Psoas muscle (tissue), 8 donors: ENCODE measurements around the gene LRRC32. TPM values are rescaled to one million over a fixed set of nuclear protein-coding genes. Genes with fewer than 3 reads are reported as not detected.
"Not testable (repeated sequence)": the region's sequence is repeated elsewhere in the genome, so short reads cannot be mapped to it uniquely, and the experiment has no call there.

Source experiments
- ATAC-seq, 4 donors: fragments of 200-7000 bp; cut with Tn5 transposase; one replicate each; pipeline ENCODE4 v1.9.1; 2020; ENCODE audit warnings: moderate library complexity in 3 of 4, mild to moderate bottlenecking in 2 of 4
- DNase-seq, 2 donors: peaks; one replicate each; pipeline ENCODE4 v3.0.0-alpha.2; 2020
- H3K27ac ChIP-seq: fragments of 200-600 bp; one replicate; pipeline ENCODE4 v1.8.0; 2022
- H3K27me3 ChIP-seq, 3 donors: fragments of 200-600 bp in 1 of 3; one replicate each; pipeline versions ENCODE4 v1.6.1 to v1.8.0; 2013 to 2022; ENCODE audit warnings: low read length in 2 of 3, mild to moderate bottlenecking in 2 of 3, moderate library complexity in 1 of 3; ENCODE audit not compliant: insufficient read depth in 3 of 3
- H3K36me3 ChIP-seq, 2 donors: fragments of 200-600 bp in 1 of 2; one replicate each; pipeline versions ENCODE4 v1.6.1 to v1.8.0; 2013 to 2022; ENCODE audit warnings: low read depth in 1 of 2, mild to moderate bottlenecking in 1 of 2, moderate library complexity in 1 of 2; ENCODE audit not compliant: insufficient read depth in 1 of 2
- H3K4me1 ChIP-seq: fragments of 200-600 bp; one replicate; pipeline ENCODE4 v1.8.0; 2022
- H3K4me3 ChIP-seq: fragments of 200-600 bp; one replicate; pipeline ENCODE4 v1.8.0; 2022; ENCODE audit warnings: mild to moderate bottlenecking
- H3K9me3 ChIP-seq: fragments of 200-600 bp; one replicate; pipeline ENCODE4 v1.8.0; 2022
- WGBS, 3 donors: extraction: QIAGEN DNeasy Blood & Tissue Kit; methylation state at CpG; one replicate each; pipeline versions ENCODE4 v1.1.6 to v1.1.7; 2013; 5-methylcytosine and 5-hydroxymethylcytosine counted together
- intact Hi-C, 2 donors: fragments of 100-400 bp; cut with DNase I; formaldehyde crosslinking; loops; one replicate each; pipeline versions ENCODE4 v1.11.0 to v1.14.2; 2022
- polyA plus RNA-seq, 3 donors: library from polyadenylated mRNA; stranded (reverse); fragments of 200-250 nt; gene quantifications; one replicate each; pipeline ENCODE4 v1.2.3, GENCODE V29; 2013
- total RNA-seq, 4 donors: library from RNA; stranded (reverse); fragmentation: NEBNext Ultra II Directional in 2 of 4; extraction: Animal tissue kit (Norgen Biotek cat#: 25700) in 2 of 4; gene quantifications; one replicate each; pipeline versions ENCODE4 v1.2.1 to v1.2.4, GENCODE V29; 2021 to 2023
- TF ChIP-seq, protein P1 (sequence below): fragments of 200-600 bp; IDR thresholded peaks from one replicate; pipeline ENCODE4 v1.8.0; 2022; ENCODE audit warnings: antibody characterized with exemption
- donor health status: healthy with polysubstance abuse.
- donor health status: DM: no; HTN: no; CAD: no; lungs with moderate emphysema.
- donor health status: Bipolar disorder and iron deficiency.
- donor health status: healthy.
- donor health status: DM: yes; HTN: yes; CAD: no.
- donor health status: DM: no; HTN: no; CAD: no.
- donor health status: DM: no; HTN: no; CAD: no.
- donor health status: DM: yes; HTN: yes; CAD: no.

LRRC32 gene
- total and polyA plus RNA-seq, 7 donors, result 14.7 to 32.9 (median 16.7) TPM

DNA sequence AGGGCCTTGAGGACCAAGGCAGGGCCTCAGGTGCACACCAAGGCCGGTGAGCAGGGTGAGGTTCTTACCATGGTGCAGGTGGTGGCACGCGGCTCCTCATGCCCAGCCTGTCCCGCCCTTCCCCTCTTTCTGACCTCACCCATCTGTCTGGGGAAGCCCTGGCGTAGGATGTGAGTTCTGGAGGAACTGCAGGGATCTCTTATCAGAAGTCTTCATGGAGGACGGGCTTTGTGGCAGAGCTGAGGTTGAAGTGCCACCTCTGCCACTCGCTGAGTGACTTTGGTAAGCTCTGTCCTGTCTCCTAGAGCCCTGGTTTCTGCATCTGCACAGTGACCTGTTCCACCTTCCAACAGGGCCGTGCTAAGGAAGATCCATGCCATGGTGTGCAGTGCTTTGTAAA is 49.1 kb downstream of the LRRC32 start:
- Histone ChIP-seq H3K9me3 (no peaks in the 10 kb centered on the region), H3K27ac (no peak overlapping the region), H3K4me3 (no peak overlapping the region), H3K36me3 (no peaks in the 10 kb centered on the region), H3K4me1 (no peaks in the 10 kb centered on the region), H3K27me3 (no peaks in the 10 kb centered on the region)
- DNase-seq (no peak), ATAC-seq (no peak)
- intact Hi-C loops, result no loop called here
- TF ChIP-seq, protein P1, sequence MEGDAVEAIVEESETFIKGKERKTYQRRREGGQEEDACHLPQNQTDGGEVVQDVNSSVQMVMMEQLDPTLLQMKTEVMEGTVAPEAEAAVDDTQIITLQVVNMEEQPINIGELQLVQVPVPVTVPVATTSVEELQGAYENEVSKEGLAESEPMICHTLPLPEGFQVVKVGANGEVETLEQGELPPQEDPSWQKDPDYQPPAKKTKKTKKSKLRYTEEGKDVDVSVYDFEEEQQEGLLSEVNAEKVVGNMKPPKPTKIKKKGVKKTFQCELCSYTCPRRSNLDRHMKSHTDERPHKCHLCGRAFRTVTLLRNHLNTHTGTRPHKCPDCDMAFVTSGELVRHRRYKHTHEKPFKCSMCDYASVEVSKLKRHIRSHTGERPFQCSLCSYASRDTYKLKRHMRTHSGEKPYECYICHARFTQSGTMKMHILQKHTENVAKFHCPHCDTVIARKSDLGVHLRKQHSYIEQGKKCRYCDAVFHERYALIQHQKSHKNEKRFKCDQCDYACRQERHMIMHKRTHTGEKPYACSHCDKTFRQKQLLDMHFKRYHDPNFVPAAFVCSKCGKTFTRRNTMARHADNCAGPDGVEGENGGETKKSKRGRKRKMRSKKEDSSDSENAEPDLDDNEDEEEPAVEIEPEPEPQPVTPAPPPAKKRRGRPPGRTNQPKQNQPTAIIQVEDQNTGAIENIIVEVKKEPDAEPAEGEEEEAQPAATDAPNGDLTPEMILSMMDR, result no peak
- 79 to 89% (median 86%) methylated on average over 8 of the region's 8 CpGs for WGBS, 3 donors

DNA sequence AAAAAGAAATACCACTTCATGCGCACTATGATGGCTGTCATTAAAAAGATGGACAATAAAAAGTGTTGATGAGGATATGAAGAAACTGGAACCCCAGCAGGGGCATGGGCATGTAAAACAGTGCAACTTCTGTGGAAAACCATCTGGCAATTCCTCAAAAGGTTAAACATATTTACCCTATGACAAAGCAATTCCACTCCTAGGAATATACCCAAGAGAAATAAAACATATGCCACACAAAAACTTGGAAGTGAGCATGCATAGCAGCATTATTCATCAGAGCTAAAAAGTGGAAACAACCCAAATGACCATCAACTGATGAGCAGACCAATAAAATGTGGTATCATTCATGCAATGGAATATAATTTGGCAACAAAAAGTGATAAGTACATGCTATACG is 50.1 kb downstream of the LRRC32 start:
- DNase-seq (no peak), ATAC-seq (no peak)
- Histone ChIP-seq H3K4me3 (no peak overlapping the region), H3K9me3 (no peaks in the 10 kb centered on the region), H3K36me3 (no peaks in the 10 kb centered on the region), H3K27ac (no peak overlapping the region), H3K4me1 (no peaks in the 10 kb centered on the region), H3K27me3 (no peaks in the 10 kb centered on the region)
- intact Hi-C loops, result no loop called here
- WGBS, 3 donors, result 97 to 98% (median 97%) methylated on average over 2 of the region's 2 CpGs
- TF ChIP-seq, protein P1, result no peak

DNA sequence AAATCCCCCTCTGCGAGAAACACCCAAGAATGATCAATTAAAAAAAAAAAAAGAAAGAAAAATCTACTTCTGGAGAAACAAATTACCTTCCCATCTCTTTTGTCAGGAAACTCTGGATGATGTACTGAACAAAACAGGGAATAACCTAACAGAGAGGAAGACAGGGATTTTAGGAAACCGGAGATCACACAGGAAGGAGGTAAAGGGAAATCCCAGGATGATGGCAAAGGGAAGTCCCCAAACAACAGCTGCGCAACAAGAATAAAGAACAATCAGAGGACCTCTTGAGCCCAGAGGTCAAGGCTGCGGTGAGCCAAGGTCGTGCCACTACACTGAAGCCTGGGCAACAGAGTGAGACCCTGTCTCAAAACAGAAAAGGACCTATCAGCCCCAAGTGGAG is 50.7 kb downstream of the LRRC32 start:
- 20 to 83% (median 72%) methylated on average over 1 to 4 of the region's 5 CpGs for WGBS, 3 donors
- H3K27me3 ChIP-seq, H3K27ac ChIP-seq, H3K4me3 ChIP-seq, H3K9me3 ChIP-seq, ATAC-seq, intact Hi-C loops, DNase-seq, H3K36me3 ChIP-seq, H3K4me1 ChIP-seq: not testable (repeated sequence)

DNA sequence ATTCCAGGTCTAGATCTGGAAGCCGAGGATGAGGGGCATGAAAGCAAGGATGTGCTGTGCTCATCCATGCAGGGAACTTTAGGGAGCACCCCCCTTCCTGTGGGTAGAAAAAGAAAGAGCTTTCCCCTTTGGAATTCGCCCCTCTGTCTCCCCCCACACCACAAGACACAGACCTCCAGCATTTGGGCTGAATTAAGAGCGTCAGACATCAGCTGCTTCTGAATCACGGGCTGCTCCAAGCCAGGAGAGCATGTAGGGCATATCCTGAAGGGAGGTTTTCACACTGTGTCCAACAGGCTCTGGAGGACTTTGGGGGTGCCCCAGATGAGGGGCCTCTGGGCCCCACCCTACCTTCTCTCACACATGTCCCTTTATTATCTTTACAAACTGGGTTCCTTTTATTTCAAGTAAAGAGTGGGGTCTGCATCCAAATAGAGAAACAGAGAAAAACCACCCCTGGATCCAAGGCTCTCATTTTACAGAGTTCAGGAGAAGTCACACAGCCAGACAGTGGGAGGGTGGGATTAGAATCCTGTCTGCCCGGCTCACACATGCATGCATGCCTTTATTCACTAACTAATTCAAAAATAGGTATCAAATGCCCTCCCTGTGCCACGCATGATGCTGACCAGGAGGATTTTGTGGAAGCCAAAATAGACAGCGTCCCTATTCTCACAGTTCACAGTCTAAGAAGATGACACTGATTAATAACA is 52.8 kb downstream of the LRRC32 start:
- no peak for DNase-seq
- WGBS, 3 donors, result 62 to 72% (median 70%) methylated on average over 6 to 7 of the region's 7 CpGs
- H3K27me3 ChIP-seq, result no peaks in the 10 kb centered on the region
- TF ChIP-seq, protein P1, result no peak
- no peaks in the 10 kb centered on the region for H3K4me1 ChIP-seq
- no peak overlapping the region for H3K27ac ChIP-seq
- no peaks in the 10 kb centered on the region for H3K36me3 ChIP-seq
- no peaks in the 10 kb centered on the region for H3K9me3 ChIP-seq
- ATAC-seq, result no peak
- intact Hi-C loops, result no loop called here
- H3K4me3 ChIP-seq, result no peak overlapping the region

DNA sequence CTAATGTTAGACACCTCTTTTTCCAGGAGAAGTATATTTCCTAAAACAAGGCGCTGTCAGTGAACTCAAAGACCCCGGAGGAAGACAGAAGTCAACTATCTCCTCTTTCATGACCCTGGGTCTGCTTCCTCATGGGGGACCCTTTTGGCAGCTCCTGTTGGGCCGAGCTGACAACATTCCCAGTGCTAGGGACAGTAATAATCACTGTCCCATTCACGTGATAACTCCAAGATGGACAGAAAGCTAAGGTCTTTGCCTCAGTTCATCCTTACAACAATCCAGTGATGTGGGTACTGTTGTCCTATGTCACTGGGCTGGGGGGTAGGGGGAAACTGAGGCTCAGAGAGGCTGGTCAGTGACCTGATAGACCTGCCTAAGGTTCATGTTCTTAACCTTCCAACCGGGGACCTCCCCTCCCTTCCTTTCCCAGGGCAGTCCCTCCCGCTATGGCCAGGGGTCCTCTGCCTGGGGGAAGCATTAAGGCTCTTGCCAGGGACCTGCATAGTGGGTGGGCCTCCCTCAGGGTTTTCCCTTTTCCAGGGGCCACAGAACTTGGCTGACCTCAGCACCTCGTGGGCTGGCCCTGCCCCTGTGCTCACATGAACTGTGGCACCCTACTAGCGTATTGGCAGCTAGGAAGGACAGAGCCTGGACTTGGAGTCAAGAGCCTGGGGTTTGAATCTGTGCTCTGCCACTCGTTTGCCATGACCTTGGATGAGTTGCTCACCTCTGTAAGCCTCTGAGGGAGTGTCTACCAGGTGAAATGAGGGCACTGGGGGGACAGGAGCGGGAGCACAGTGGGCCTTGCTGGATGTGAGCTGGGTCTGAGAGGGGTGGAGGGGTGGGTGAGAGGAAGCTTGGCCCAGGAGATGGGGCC is 53.6 kb downstream of the LRRC32 start:
- no peaks in the 10 kb centered on the region for H3K36me3 ChIP-seq
- no peaks in the 10 kb centered on the region for H3K9me3 ChIP-seq
- no peak overlapping the region for H3K4me3 ChIP-seq
- DNase-seq (no peak), ATAC-seq (no peak)
- H3K4me1 ChIP-seq, result no peaks in the 10 kb centered on the region
- intact Hi-C loops, result no loop called here
- 70 to 83% (median 80%) methylated on average over 10 of the region's 10 CpGs for WGBS, 3 donors
- H3K27me3 ChIP-seq, result no peaks in the 10 kb centered on the region
- TF ChIP-seq, protein P1, result no peak
- no peak overlapping the region for H3K27ac ChIP-seq
